GM12801 (cell line): ENCODE results near the gene CD84.

Source experiments
- TF ChIP-seq, protein P1 (sequence below): IDR thresholded peaks from one replicate; pipeline ENCODE4 v1.5.1; 2011; ENCODE audit warnings: control low read depth; ENCODE audit not compliant: insufficient read length; ENCODE audit errors: extremely low read depth

Gene CD84

DNA sequence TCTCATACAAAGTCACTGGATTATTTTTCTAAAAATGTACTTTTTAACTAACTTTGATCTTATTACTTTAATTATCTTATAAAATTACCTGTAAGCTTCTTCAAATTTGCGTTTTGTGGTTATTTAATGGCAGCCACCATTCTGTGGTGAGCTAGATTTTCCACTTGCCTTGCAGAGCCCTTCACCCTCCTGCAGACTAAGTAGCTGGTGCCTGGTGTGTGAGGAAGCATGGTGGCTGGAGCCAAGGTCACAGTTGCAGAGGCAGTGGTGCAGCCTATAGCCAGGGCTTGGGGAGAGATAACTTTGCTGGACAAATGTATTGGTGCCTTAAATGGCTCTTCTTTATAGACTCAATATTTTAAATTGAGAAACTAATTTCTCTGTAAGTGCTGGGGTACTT lies 11.2 kb upstream of the CD84 start:
- TF ChIP-seq, protein P1, sequence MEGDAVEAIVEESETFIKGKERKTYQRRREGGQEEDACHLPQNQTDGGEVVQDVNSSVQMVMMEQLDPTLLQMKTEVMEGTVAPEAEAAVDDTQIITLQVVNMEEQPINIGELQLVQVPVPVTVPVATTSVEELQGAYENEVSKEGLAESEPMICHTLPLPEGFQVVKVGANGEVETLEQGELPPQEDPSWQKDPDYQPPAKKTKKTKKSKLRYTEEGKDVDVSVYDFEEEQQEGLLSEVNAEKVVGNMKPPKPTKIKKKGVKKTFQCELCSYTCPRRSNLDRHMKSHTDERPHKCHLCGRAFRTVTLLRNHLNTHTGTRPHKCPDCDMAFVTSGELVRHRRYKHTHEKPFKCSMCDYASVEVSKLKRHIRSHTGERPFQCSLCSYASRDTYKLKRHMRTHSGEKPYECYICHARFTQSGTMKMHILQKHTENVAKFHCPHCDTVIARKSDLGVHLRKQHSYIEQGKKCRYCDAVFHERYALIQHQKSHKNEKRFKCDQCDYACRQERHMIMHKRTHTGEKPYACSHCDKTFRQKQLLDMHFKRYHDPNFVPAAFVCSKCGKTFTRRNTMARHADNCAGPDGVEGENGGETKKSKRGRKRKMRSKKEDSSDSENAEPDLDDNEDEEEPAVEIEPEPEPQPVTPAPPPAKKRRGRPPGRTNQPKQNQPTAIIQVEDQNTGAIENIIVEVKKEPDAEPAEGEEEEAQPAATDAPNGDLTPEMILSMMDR: no peak

- TF ChIP-seq, protein P1: no peak
Observed at GRCh38 chr1:160588468-160588867, 9.2 kb upstream of the CD84 start.

DNA sequence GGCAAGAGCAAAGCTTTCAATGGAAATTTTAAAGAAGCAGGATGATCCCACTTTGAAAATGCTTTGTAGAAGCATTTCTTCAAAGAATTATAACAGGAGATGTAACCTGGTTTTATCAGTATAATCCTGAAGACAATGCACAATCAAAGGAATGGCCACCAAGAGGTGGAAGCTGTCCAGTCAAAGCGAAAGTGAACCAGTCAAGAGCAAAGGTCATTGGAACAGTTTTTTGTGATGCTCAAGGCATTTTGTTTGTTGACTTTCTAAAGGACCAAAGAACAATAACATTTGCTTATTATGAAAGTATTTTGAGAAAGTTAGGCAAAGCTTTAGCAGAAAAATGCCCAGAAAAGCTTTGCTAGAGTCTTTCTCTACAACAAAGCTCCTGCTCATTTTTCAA lies 5.5 kb upstream of the CD84 start:
- TF ChIP-seq, protein P1: no peak

DNA sequence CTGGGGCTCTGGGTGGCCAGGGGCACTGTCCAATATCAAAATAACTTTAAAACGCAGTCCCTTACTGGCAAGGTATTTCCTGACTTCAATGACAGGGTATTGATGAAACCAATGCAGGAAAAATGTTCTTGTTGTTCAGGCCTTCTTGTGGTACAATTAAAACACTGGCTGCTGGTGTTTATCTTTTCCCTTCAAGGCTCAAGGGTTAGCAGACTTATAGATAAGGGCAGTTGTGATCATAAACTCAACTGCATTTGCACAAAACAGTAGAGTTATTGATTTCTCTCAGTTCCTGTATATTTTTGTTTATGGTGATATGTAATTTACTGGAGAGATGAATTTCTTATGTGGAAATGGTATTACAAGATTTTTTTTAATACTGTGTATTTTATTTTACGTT lies 2.7 kb upstream of the CD84 start:
- TF ChIP-seq, protein P1: no peak

DNA sequence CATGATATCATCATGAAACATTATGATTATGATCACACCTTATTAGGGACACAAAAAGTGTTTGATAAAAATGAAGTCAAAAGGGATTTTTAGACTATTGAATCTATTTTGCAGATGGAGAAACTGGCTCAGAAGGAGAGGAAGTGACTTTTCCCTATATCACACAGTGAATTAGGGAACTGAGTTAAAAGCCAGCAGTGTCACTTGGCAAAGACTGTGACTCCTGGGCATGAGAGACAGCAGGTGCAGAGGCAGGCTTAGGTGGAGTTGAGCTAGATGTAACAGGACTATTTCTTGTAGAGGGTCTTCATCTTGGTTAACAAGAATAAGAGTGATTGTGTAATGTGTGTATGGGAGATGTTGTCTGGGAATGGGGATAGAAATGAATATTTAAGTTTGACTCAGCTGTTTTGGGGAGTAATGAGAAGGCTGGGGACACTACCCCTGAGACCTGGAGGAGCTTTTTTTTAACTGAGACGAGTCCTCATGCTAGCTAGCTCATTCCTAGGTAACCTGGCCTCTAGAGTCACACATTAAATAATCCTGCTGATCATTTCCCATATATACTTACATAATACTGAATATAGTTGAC lies 1.0 kb upstream of the CD84 start:
- TF ChIP-seq, protein P1: no peak

DNA sequence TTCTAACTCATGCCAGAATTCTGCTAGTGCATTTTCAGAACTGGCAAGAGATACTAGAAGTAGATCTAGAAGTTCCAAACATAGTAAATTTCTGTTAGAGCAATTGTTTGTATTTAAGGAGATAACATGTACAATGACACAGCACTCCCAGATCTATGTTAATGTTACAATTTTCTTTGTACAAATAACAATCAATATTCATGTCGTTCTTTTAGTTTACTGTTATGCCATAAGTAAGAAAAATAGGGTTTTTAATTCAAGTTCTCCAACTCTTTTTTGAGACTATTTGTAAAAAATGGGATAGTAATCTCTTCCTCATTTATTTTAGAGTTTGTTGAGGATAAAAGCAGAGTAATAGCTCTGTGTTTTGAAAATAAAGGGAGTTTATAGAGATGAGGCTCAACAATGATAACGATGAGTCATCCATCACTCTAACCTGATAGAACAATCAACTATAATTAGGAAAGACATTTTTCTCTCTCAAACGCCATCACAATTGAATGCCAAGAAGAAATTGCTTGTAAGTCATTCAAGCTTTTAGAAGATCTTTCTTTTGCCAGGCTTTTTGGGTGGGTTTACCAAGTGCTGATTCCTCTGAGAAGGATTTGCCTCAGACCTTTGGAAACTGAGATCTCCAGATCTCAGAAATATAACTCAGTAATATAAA lies 638 bp downstream of the CD84 start:
- TF ChIP-seq, protein P1: no peak

DNA sequence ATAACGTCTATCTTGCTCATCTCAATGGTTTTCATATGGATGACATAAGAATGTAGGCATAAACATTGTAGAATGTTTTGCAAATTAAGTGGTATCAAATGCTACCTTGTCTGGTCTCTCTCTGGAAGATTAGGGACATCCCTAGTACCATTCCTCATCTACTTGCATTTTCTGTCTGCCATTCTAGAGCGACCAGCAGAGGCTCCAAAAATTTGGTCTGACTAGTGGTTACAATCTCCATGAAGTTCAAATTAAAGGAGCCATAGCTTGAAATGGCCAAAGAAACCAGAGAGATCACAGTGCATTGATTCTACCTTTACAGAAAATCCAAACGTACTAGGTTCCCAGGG lies 1.1 kb downstream of the CD84 start:
- TF ChIP-seq, protein P1: no peak
